ENCODE measurements around the gene THOC3.
"Not testable (repeated sequence)": the region's sequence is repeated elsewhere in the genome, so short reads cannot be mapped to it uniquely, and the experiment has no call there.

Gene THOC3

GRCh38 chr5:175967471-175968372 lies at the start of gene THOC3:
Gene THOC3 (minus strand): TSS chr5:175968315. CDS start chr5:175968208, 107 bp downstream.
- DNase-seq (ENCODE audit: low spot score) = not testable (repeated sequence)

- not testable (repeated sequence) for DNase-seq (ENCODE audit: low spot score)
Observed at GRCh38 chr5:176017324-176017723, 49.2 kb upstream of the THOC3 start.

GRCh38 chr5:176014360-176014759 lies 46.2 kb upstream of the THOC3 start:
- not testable (repeated sequence) for DNase-seq (ENCODE audit: low spot score)

- not testable (repeated sequence) for DNase-seq (ENCODE audit: low spot score)
Observed at GRCh38 chr5:176011088-176011487, 43.0 kb upstream of the THOC3 start.

GRCh38 chr5:176010202-176010601 lies 42.1 kb upstream of the THOC3 start:
- not testable (repeated sequence) for DNase-seq (ENCODE audit: low spot score)

- DNase-seq (ENCODE audit: low spot score) = not testable (repeated sequence)
Observed at GRCh38 chr5:176007220-176007619, 39.1 kb upstream of the THOC3 start.

GRCh38 chr5:176006819-176007218 lies 38.7 kb upstream of the THOC3 start:
- not testable (repeated sequence) for DNase-seq (ENCODE audit: low spot score)

- not testable (repeated sequence) for DNase-seq (ENCODE audit: low spot score)
Observed at GRCh38 chr5:175997979-175998378, 29.9 kb upstream of the THOC3 start.

- not testable (repeated sequence) for DNase-seq (ENCODE audit: low spot score)
Observed at GRCh38 chr5:175997495-175997894, 29.4 kb upstream of the THOC3 start.

GRCh38 chr5:175996791-175997190 lies 28.7 kb upstream of the THOC3 start:
- not testable (repeated sequence) for DNase-seq (ENCODE audit: low spot score)

GRCh38 chr5:175995506-175995905 lies 27.4 kb upstream of the THOC3 start:
- DNase-seq (ENCODE audit: low spot score) = not testable (repeated sequence)

GRCh38 chr5:175979371-175979995 lies 11.4 kb upstream of the THOC3 start:
- not testable (repeated sequence) for DNase-seq (ENCODE audit: low spot score)

- not testable (repeated sequence) for DNase-seq (ENCODE audit: low spot score)
Observed at GRCh38 chr5:175968381-175968780, 266 bp upstream of the THOC3 start.

GRCh38 chr5:175962329-175962728 lies 5.8 kb downstream of the THOC3 start:
- DNase-seq (ENCODE audit: low spot score) = not testable (repeated sequence)

GRCh38 chr5:175960228-175960627 lies 7.9 kb downstream of the THOC3 start:
- not testable (repeated sequence) for DNase-seq (ENCODE audit: low spot score)

GRCh38 chr5:175958515-175958914 lies 9.6 kb downstream of the THOC3 start:
- not testable (repeated sequence) for DNase-seq (ENCODE audit: low spot score)

- not testable (repeated sequence) for DNase-seq (ENCODE audit: low spot score)
Observed at GRCh38 chr5:175954107-175954506, 14.0 kb downstream of the THOC3 start.

- not testable (repeated sequence) for DNase-seq (ENCODE audit: low spot score)
Observed at GRCh38 chr5:175952810-175953209, 15.3 kb downstream of the THOC3 start.

- not testable (repeated sequence) for DNase-seq (ENCODE audit: low spot score)
Observed at GRCh38 chr5:175951339-175951969, 16.7 kb downstream of the THOC3 start.

- not testable (repeated sequence) for DNase-seq (ENCODE audit: low spot score)
Observed at GRCh38 chr5:175948329-175949108, 19.6 kb downstream of the THOC3 start.

GRCh38 chr5:175943253-175943652 lies 24.9 kb downstream of the THOC3 start:
- DNase-seq (ENCODE audit: low spot score) = not testable (repeated sequence)

- not testable (repeated sequence) for DNase-seq (ENCODE audit: low spot score)
Observed at GRCh38 chr5:175940632-175941031, 27.5 kb downstream of the THOC3 start.
